Endothelial cell of umbilical vein (primary cell): ENCODE measurements around the gene WWC1.

Experiments used
- CTCF ChIP-seq, 2 donors: IDR thresholded peaks; 1 replicate in 1 of 2; 2 replicates in 1 of 2; pipeline ENCODE4 v1.5.1; 2011; ENCODE audit warnings: low read length in 2 of 2, mild to moderate bottlenecking in 2 of 2, moderate library complexity in 2 of 2, control low read depth in 1 of 2, inconsistent platforms in 1 of 2, low read depth in 1 of 2; ENCODE audit not compliant: insufficient read depth in 1 of 2; ENCODE audit errors: extremely low read depth in 1 of 2
- EZH2 ChIP-seq: IDR thresholded peaks from 2 replicates; pipeline ENCODE4 v1.6.1; 2012; ENCODE audit warnings: borderline replicate concordance, low read depth, mild to moderate bottlenecking, moderate library complexity, low read length, inconsistent platforms; ENCODE audit not compliant: severe bottlenecking
- POLR2A ChIP-seq: IDR thresholded peaks from 2 replicates; pipeline ENCODE4 v1.6.1; 2012; ENCODE audit warnings: low read depth, mild to moderate bottlenecking, control low read depth, low read length
- POLR2AphosphoS5 ChIP-seq: IDR thresholded peaks from 2 replicates; pipeline ENCODE4 v1.6.1; 2012; ENCODE audit warnings: low read depth, mild to moderate bottlenecking, control low read depth, low read length, moderate library complexity; ENCODE audit not compliant: insufficient read depth

- TF ChIP-seq POLR2A (peak; percentile 94), CTCF (IDR thresholded peaks at IDR 0.05; ENCODE audit: extremely low read depth in 1 of 2, insufficient read depth in 1 of 2, low read depth in 1 of 2, low read length in 2 of 2) (peak; percentile 97 to 98), POLR2AphosphoS5 (peak; percentile 93), EZH2 (no peak)
These were observed 194.9 kb downstream of the WWC1 start, which contains the start of gene RARS1 for GRCh38 chr5:168486136-168486879.
